Ishikawa (cell line): ENCODE results near the gene GALNT10.

Experiments used
- CEBPB ChIP-seq: IDR thresholded peaks from 2 replicates; pipeline ENCODE4 v1.6.1; 2012
- CREB1 ChIP-seq: IDR thresholded peaks from 2 replicates; pipeline ENCODE4 v1.6.1; 2012; ENCODE audit warnings: low read depth
- EGR1 ChIP-seq: IDR thresholded peaks from 2 replicates; pipeline ENCODE4 v1.6.1; 2012
- EP300 ChIP-seq: IDR thresholded peaks from 2 replicates; pipeline ENCODE4 v1.6.1; 2012; ENCODE audit warnings: borderline replicate concordance
- FOXM1 ChIP-seq: IDR thresholded peaks from 2 replicates; pipeline ENCODE4 v1.6.1; 2012; ENCODE audit warnings: low read depth, borderline replicate concordance
- MAX ChIP-seq: IDR thresholded peaks from 2 replicates; pipeline ENCODE4 v1.6.1; 2012
- NFIC ChIP-seq: IDR thresholded peaks from 2 replicates; pipeline ENCODE4 v1.6.1; 2012
- RAD21 ChIP-seq: IDR thresholded peaks from 2 replicates; pipeline ENCODE4 v1.6.1; 2012; ENCODE audit warnings: low read depth
- REST ChIP-seq: IDR thresholded peaks from 2 replicates; pipeline ENCODE4 v1.6.1; 2012; ENCODE audit warnings: low read depth, mild to moderate bottlenecking
- TAF1 ChIP-seq: IDR thresholded peaks from 2 replicates; pipeline ENCODE4 v1.6.1; 2012; ENCODE audit warnings: low read depth, mild to moderate bottlenecking
- TCF12 ChIP-seq: IDR thresholded peaks from 2 replicates; pipeline ENCODE4 v1.6.1; 2012; ENCODE audit warnings: low read depth
- TEAD4 ChIP-seq: IDR thresholded peaks from 2 replicates; pipeline ENCODE4 v1.6.1; 2012
- USF1 ChIP-seq: IDR thresholded peaks from 2 replicates; pipeline ENCODE4 v1.6.1; 2012
- YY1 ChIP-seq: IDR thresholded peaks from 2 replicates; pipeline ENCODE4 v1.6.1; 2012; ENCODE audit warnings: low read depth
- ZBTB7A ChIP-seq: IDR thresholded peaks from 2 replicates; pipeline ENCODE4 v1.6.1; 2012; ENCODE audit warnings: low read depth

The GALNT10 gene

GRCh38 chr5:154278908-154279307, 88.4 kb downstream of the GALNT10 start:
- no peak for TF ChIP-seq ZBTB7A
- TF ChIP-seq TAF1, result no peak
- no peak for TF ChIP-seq TEAD4
- no peak for TF ChIP-seq CEBPB
- TF ChIP-seq RAD21, result no peak
- TF ChIP-seq USF1, result no peak
- no peak for TF ChIP-seq EP300
- TF ChIP-seq MAX, result no peak
- TF ChIP-seq REST, result no peak
- no peak for TF ChIP-seq TCF12
- no peak for TF ChIP-seq EGR1
- TF ChIP-seq NFIC, result no peak
- no peak for TF ChIP-seq YY1
- TF ChIP-seq CREB1, result no peak
- TF ChIP-seq FOXM1, result no peak

- TF ChIP-seq CREB1 (no peak), EGR1 (no peak), FOXM1 (no peak), TAF1 (no peak), TCF12 (no peak), MAX (no peak), RAD21 (no peak), NFIC (no peak), YY1 (no peak), USF1 (no peak), TEAD4 (no peak), EP300 (no peak), CEBPB (no peak), REST (no peak), ZBTB7A (no peak)
Measured at GRCh38 chr5:154284433-154284832, 93.9 kb downstream of the GALNT10 start.

- TF ChIP-seq CREB1 (no peak), CEBPB (no peak), ZBTB7A (no peak), EP300 (no peak), YY1 (no peak), EGR1 (no peak), RAD21 (no peak), REST (no peak), MAX (no peak), TEAD4 (no peak), TAF1 (no peak), NFIC (no peak), TCF12 (no peak), USF1 (no peak), FOXM1 (no peak)
Measured at GRCh38 chr5:154285661-154286408, 95.3 kb downstream of the GALNT10 start.
